Measurements from ENCODE around the gene GRK3.

GRCh38 chr22:25677631-25678030, 113.2 kb downstream of the GRK3 start:
- TF ChIP-seq CTCF (IDR thresholded peaks at IDR 0.05 in 2 of 3, conservative IDR thresholded peaks at IDR 0.05 in 1 of 3; ENCODE audit: control insufficient read depth in 2 of 3, extremely low read depth in 1 of 3, insufficient read depth in 1 of 3, low read depth in 3 of 3, low read length in 3 of 3) = no peak
- TF ChIP-seq USF1 (IDR thresholded peaks at IDR 0.05; ENCODE audit: borderline replicate concordance, extremely low read length, insufficient read depth, low read depth, low read length) = no peak
- TF ChIP-seq POLR2A (IDR thresholded peaks at IDR 0.05; ENCODE audit: low read depth, low read length) = no peak
- no peak for TF ChIP-seq ZBTB33 (IDR thresholded peaks at IDR 0.05)
- no peak for TF ChIP-seq POLR2AphosphoS5 (IDR thresholded peaks at IDR 0.05; ENCODE audit: low read length)
- TF ChIP-seq EED (IDR thresholded peaks at IDR 0.05; ENCODE audit: low read depth) = no peak

Data from GM12878 (cell line).